Ectodermal cell (in vitro differentiated cells): ENCODE measurements around the gene COMMD4.

Source experiments
- H3K27ac ChIP-seq: 2 replicates; pipeline ENCODE4 v1.7.0; 2013; ENCODE audit warnings: mild to moderate bottlenecking, low read depth, low read length; ENCODE audit not compliant: insufficient read depth, poor library complexity, severe bottlenecking
- H3K27me3 ChIP-seq: 2 replicates; pipeline ENCODE4 v1.7.0; 2013; ENCODE audit warnings: mild to moderate bottlenecking, low read length; ENCODE audit not compliant: insufficient read depth, control insufficient read depth, poor library complexity, severe bottlenecking
- H3K36me3 ChIP-seq: one replicate; pipeline ENCODE4 v1.7.0; 2013; ENCODE audit warnings: low read length; ENCODE audit not compliant: control insufficient read depth, insufficient read depth
- H3K4me1 ChIP-seq: one replicate; pipeline ENCODE4 v1.7.0; 2013; ENCODE audit warnings: low read length; ENCODE audit not compliant: control insufficient read depth, insufficient read depth
- H3K4me3 ChIP-seq: 2 replicates; pipeline ENCODE4 v1.7.0; 2013; ENCODE audit warnings: low read depth, low read length, control low read depth; ENCODE audit not compliant: insufficient read depth
- H3K9me3 ChIP-seq: 2 replicates; pipeline ENCODE4 v1.7.0; 2013; ENCODE audit warnings: mild to moderate bottlenecking, low read length, moderate library complexity; ENCODE audit not compliant: control insufficient read depth
- WGBS, 2 experiments: methylation state at CpG; one replicate each; pipeline ENCODE4 v1.1.7; 2013; ENCODE audit warnings: missing lambda C conversion rate in 2 of 2; 5-methylcytosine and 5-hydroxymethylcytosine counted together

Gene COMMD4

DNA sequence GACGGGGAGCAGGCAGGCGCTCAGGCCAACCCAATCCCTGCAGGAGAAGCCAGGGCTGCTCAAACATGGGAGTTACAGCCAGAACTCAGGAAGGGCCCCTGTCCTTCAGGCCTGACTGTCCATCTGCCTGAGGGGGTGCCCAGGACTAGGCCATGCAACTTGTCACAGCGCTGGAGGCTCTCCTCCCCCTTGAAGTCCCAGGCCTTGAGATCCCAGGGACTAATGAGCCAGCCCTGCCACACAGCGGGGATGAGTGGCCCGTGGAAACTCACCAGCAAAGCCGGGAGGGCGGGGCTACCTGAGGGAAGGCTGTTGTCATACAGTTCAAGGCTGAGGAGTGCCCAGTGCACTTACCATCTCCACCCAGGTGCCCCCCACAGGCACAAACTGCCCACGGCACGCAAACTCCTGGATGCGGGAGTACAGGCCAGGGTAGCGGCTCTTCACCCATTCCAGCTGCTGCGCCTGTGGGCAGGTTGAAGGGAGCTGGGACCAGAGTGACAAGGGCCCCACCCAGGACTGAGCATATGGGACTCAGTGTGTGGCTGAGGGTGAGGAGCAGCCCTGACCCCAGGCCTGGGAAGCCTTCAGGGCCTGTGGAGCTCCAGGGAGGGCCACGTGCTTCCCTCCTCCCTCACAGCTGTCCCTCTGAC, 26.3 kb downstream of the COMMD4 start:
- Histone ChIP-seq H3K36me3 (peaks cover 13% of the 10 kb centered on the region), H3K9me3 (no peaks in the 10 kb centered on the region), H3K4me3 (no peak overlapping the region), H3K4me1 (no peaks in the 10 kb centered on the region), H3K27me3 (no peaks in the 10 kb centered on the region), H3K27ac (no peak overlapping the region)
- 89 to 91% methylated on average over 13 of the region's 13 CpGs for WGBS, 2 experiments

DNA sequence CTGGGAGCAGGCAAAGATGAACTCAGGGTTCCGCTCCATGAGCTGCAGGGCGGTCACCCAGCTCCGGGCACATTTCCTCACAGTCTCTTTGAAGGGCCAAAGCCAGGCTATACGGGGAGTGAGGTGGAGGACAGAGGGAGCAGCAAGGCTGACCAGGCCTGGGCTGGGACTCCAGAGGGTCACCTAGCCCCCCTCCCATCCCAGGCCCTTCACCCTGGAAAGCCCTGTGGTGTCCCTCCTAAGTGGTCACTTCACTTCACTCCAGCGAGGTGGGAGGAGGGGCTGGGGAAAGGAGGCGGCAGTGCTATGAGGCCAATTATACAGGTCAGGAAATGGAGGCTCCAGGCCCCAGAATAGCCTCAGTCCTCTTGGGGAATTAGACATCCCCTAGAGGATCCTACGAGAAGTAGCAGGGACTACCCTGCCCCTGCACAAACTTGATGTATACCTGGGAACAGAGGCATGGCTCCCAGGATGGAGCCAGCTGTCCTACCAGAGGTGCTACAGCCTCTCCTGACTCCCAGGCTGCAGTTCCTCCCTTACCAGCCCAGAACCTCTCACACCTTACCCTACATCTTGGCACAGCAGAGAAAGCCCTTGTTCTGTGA, 26.9 kb downstream of the COMMD4 start:
- no peak overlapping the region for H3K4me3 ChIP-seq
- no peak overlapping the region for H3K27ac ChIP-seq
- H3K36me3 ChIP-seq: peaks cover 13% of the 10 kb centered on the region
- 93 to 94% methylated on average over 7 of the region's 7 CpGs for whole genome bisulfite sequencing, 2 experiments
- no peaks in the 10 kb centered on the region for H3K27me3 ChIP-seq
- no peaks in the 10 kb centered on the region for H3K9me3 ChIP-seq
- no peaks in the 10 kb centered on the region for H3K4me1 ChIP-seq

DNA sequence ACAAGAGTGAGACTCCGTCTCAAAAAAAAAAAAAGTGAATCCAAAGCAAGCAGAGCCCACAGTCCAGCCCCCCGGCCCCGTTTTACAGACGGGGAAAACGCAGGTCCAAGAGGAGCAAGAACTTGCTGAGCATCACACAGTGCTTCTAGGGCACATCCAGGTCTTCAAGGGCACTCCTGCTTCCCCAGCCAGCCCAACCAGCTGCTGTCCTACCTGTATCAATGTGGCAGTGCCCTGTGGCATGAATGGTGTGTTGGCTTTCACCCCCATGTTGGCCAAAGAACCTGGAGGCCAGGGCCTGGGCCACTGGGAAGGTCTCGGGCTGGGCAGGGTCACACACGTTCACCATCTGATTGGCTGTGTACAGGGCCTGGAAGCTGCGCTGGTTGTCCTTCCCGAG, 27.9 kb downstream of the COMMD4 start:
- Histone ChIP-seq H3K27ac (no peak overlapping the region), H3K9me3 (no peaks in the 10 kb centered on the region), H3K4me1 (no peaks in the 10 kb centered on the region), H3K4me3 (no peak overlapping the region), H3K27me3 (no peaks in the 10 kb centered on the region), H3K36me3 (peaks cover 9% of the 10 kb centered on the region)
- WGBS, 2 experiments: 94 to 97% methylated on average over 9 of the region's 9 CpGs

DNA sequence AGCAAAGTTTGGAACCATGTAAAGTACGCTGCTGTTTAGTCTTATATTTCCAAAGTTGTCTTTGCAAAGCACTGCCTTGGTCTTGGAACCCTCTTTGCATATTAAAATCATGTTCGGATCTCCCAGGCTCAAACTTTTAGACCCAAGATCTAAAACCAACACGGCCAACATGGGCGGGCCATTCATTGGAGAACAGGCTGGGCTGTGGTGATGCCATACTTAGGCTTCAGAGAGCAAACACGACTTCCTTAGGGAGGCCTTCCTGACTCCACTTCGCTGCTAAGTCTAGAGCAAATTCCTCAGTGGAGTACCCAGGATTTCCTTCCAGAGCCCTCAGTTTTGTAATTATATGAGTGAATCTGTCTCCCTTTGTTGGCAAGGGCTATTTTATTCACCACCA, 29.0 kb downstream of the COMMD4 start:
- no peaks in the 10 kb centered on the region for H3K27me3 ChIP-seq
- peaks cover 10% of the 10 kb centered on the region for H3K36me3 ChIP-seq
- no peak overlapping the region for H3K27ac ChIP-seq
- no peak overlapping the region for H3K4me3 ChIP-seq
- peaks cover 4% of the 10 kb centered on the region for H3K4me1 ChIP-seq
- 96% methylated on average over 6 of the region's 6 CpGs for WGBS, 2 experiments
- H3K9me3 ChIP-seq: no peaks in the 10 kb centered on the region

DNA sequence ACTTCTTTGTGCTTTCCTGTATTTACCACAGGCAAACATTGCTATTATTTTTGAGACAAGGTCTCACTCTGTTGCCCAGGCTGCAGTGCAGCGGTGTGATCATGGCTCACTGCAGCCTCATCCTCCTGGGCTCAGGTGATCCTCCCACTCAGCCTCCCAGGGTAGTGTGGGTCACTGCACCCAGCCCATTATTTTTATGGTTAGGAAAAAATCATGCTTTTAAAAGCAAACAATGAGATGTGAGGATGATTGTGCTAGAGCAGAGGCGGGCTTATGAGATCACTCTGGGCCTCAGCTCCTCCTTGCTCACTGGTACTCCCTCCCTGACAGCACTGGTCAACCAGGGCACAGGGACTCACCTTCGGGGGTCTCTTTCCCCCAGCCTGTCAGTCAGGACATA, 30.3 kb downstream of the COMMD4 start:
- Histone ChIP-seq H3K27me3 (no peaks in the 10 kb centered on the region), H3K36me3 (peaks cover 12% of the 10 kb centered on the region), H3K4me3 (no peak overlapping the region), H3K9me3 (no peaks in the 10 kb centered on the region), H3K4me1 (peaks cover 4% of the 10 kb centered on the region), H3K27ac (no peak overlapping the region)
- 91 to 98% methylated on average over 3 of the region's 3 CpGs for WGBS, 2 experiments

DNA sequence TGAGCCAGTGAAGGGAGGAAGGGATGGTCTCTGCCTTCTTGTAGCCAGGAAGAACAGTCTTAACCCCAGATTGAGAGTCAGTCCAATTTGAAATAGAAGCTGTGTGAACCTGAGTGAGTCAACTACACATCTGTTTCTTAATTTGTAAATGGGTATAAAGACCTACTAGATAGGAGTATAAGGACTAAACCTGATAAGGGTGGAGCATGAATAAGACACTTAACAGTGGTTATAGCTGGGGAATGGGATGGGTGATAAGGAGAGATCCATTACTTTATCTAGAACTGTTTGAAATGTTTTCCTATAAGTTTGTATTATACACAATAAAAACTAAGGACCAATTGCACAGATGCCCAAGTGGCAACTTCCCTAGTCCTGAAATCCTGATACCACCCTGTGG, 31.1 kb downstream of the COMMD4 start:
- H3K27ac ChIP-seq: no peak overlapping the region
- no peaks in the 10 kb centered on the region for H3K9me3 ChIP-seq
- no peak overlapping the region for H3K4me3 ChIP-seq
- peaks cover 4% of the 10 kb centered on the region for H3K4me1 ChIP-seq
- H3K27me3 ChIP-seq: no peaks in the 10 kb centered on the region
- peaks cover 20% of the 10 kb centered on the region for H3K36me3 ChIP-seq

DNA sequence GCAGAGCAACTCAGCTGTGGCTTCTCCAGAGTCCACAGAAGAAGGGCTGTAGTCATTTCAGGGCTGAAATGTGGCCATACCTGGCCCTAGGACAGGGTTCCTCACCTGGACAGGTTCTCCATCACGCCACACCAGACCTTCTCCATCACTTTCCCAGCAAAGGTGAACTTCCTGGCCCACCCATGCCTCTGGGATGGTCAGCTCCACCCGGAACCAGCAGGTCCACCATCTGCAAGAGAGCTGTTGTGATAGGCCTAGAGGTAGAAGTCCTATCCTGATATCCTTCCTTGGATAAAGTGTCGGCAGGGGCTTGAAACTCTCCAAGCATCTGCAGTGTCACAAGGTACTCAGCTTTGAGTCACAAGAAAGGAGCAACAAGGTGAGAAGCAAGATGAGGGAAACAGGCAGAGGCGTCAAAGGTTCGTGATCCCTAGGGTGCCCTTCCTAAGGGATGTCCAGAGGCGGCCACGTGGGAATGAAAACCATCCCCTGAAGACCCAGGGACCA, 31.6 kb downstream of the COMMD4 start:
- no peak overlapping the region for H3K27ac ChIP-seq
- no peaks in the 10 kb centered on the region for H3K9me3 ChIP-seq
- H3K4me3 ChIP-seq: peak overlapping the region; percentile 80
- 50 to 52% methylated on average over 7 of the region's 7 CpGs for WGBS, 2 experiments
- H3K36me3 ChIP-seq: peaks cover 23% of the 10 kb centered on the region
- no peaks in the 10 kb centered on the region for H3K27me3 ChIP-seq
- peaks cover 4% of the 10 kb centered on the region for H3K4me1 ChIP-seq

DNA sequence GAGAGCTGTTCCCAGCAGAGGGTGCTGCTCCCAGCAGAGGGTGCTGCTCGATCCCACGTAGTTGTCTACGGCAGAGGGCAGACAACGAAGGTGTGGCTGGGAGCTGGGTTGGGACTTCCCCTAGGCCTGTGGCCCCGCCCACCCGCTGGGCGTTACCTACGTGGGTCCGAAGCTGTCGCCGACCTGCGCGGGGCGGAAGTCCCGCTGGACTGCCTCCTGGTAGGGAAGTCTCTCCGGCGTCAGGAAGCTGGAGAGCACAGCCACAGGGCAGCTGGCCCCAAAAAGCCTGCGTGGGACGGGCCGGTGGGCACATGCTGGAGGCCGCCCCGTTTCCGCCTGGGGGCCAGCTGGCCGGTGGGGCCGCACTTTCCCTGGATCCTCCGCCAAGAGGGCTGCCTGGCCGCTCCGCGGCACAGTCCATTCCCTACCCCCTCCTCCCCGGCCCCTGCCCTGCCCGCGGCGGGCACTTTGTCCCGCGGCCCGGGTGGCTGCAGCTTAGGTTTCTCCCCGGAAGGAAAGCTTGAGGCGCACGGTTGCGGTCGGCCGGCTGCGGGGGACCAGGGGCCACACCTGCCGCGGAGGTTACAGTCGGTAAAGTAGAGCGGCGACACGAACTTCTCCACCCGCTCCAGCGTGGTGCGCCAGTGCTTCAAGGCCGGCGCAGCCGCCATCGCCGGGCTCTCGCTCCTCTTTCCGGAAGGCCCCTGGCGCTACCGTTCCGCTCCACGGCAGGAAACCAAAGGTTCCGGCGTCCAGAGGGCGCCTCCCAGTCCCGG, 32.2 kb downstream of the COMMD4 start, which contains the start of gene MAN2C1:
TSS of gene MAN2C1 (minus strand) at position 695 of the 776 bp plus-strand sequence. CDS start at position 671, 24 bp downstream.
- no peaks in the 10 kb centered on the region for H3K9me3 ChIP-seq
- WGBS, 2 experiments: 0% methylated on average over 67 of the region's 67 CpGs
- H3K27ac ChIP-seq: peak within 1 kb of the TSS; percentile 91
- H3K36me3 ChIP-seq: peaks cover 23% of the 10 kb centered on the region
- H3K27me3 ChIP-seq: no peaks in the 10 kb centered on the region
- peak within 1 kb of the TSS; percentile 80 for H3K4me3 ChIP-seq
- peaks cover 4% of the 10 kb centered on the region for H3K4me1 ChIP-seq

DNA sequence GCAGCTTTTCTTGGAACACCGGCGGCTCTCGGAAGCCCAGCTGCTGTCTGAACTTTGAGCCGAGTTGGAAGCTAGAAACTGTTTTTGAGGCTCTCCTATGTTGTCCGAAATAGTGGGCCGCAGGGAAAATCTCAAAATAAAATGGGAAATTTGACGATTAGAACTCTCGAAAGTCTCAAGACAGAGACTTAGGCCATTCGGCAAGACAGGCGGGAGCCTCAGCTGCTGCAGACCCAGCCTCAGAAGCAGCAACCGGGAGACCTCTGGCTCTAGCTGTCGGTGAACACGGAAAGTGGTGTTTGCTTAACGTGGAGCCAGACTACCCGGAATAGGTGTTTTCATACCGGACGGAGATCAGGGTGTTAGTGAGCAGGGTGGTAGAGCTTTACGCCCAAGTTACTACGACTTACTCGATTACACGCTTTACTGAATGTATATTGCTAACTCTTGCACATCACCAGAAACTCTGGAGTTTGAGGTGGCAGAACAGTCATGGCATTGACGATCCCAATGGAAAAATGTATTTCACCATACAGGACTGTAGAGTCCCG, 32.9 kb downstream of the COMMD4 start:
- H3K27me3 ChIP-seq: no peaks in the 10 kb centered on the region
- peaks cover 23% of the 10 kb centered on the region for H3K36me3 ChIP-seq
- peak overlapping the region; percentile 91 for H3K27ac ChIP-seq
- H3K4me3 ChIP-seq: peak overlapping the region; percentile 80
- 9 to 10% methylated on average over 23 of the region's 23 CpGs for WGBS, 2 experiments
- no peaks in the 10 kb centered on the region for H3K9me3 ChIP-seq
- peaks cover 4% of the 10 kb centered on the region for H3K4me1 ChIP-seq
